ENCODE results near the gene PIGL. TPM values are rescaled to one million over a fixed set of nuclear protein-coding genes. Genes with fewer than 3 reads are reported as not detected.

The PIGL gene
- total RNA-seq, 1 experiment from 2014 or later = 59.2 TPM

- Histone ChIP-seq H3K9me2 (ENCODE audit: insufficient read depth) (no peaks in the 10 kb centered on the region), H3K79me2 (ENCODE audit: low read depth) (no peaks in the 10 kb centered on the region), H2AFZ (no peak overlapping the region), H3K9me3 (ENCODE audit: insufficient read depth, low read depth) (no peaks in the 10 kb centered on the region), H3F3A (ENCODE audit: insufficient read depth, low read depth) (no peaks in the 10 kb centered on the region), H3K27ac (no peak overlapping the region), H3K27me3 (ENCODE audit: insufficient read depth, low read depth) (no peaks in the 10 kb centered on the region), H3K4me2 (no peak overlapping the region), H3K4me3 (no peak overlapping the region), H3K4me1 (replicated peaks; ENCODE audit: insufficient read depth) (no peaks in the 10 kb centered on the region), H3K36me3 (ENCODE audit: low read depth) (no peaks in the 10 kb centered on the region), H4K20me1 (ENCODE audit: insufficient read depth) (no peaks in the 10 kb centered on the region)
- intact Hi-C loops (cut with micrococcal nuclease; ENCODE audit: unreplicated experiment) = no loop called here
- DNase-seq = no peak
- ChIA-PET CTCF (no interaction called here), POLR2A (ENCODE audit: unreplicated experiment) (interaction anchor here (0.6 kb wide), 1 partner anchor 1259 kb away, joined by 4 read pairs; no protein-coding TSS in a partner anchor)
- TF ChIP-seq CTCF (conservative IDR thresholded peaks at IDR 0.05) (no peak), EZH2 (IDR thresholded peaks at IDR 0.05; ENCODE audit: low read depth) (no peak)
- no TSS peak for BruUV-seq (replicated peaks)
Measured at GRCh38 chr17:16301963-16302855, 85.2 kb downstream of the PIGL start.

GRCh38 chr17:16302856-16303255 lies 85.8 kb downstream of the PIGL start:
- DNase-seq = no peak
- H3K4me2 ChIP-seq = no peak overlapping the region
- no peak overlapping the region for H3K27ac ChIP-seq
- no TSS peak for BruUV-seq (replicated peaks)
- H3K4me1 ChIP-seq (replicated peaks; ENCODE audit: insufficient read depth) = no peaks in the 10 kb centered on the region
- no peaks in the 10 kb centered on the region for H3K9me3 ChIP-seq (ENCODE audit: insufficient read depth, low read depth)
- H2AFZ ChIP-seq = no peak overlapping the region
- no peak overlapping the region for H3K4me3 ChIP-seq
- intact Hi-C loops (cut with micrococcal nuclease; ENCODE audit: unreplicated experiment) = no loop called here
- TF ChIP-seq EZH2 (IDR thresholded peaks at IDR 0.05; ENCODE audit: low read depth) (no peak), CTCF (conservative IDR thresholded peaks at IDR 0.05) (no peak)
- H3F3A ChIP-seq (ENCODE audit: insufficient read depth, low read depth) = no peaks in the 10 kb centered on the region
- POLR2A ChIA-PET (ENCODE audit: unreplicated experiment) = interaction anchor here (0.7 kb wide), 2 partner anchors 15 to 78 kb away, joined by 3 to 4 read pairs; no protein-coding TSS in a partner anchor
- CTCF ChIA-PET = no interaction called here
- no peaks in the 10 kb centered on the region for H3K79me2 ChIP-seq (ENCODE audit: low read depth)
- no peaks in the 10 kb centered on the region for H3K36me3 ChIP-seq (ENCODE audit: low read depth)
- no peaks in the 10 kb centered on the region for H4K20me1 ChIP-seq (ENCODE audit: insufficient read depth)
- no peaks in the 10 kb centered on the region for H3K9me2 ChIP-seq (ENCODE audit: insufficient read depth)
- H3K27me3 ChIP-seq (ENCODE audit: insufficient read depth, low read depth) = no peaks in the 10 kb centered on the region

- DNase-seq = peak in 1 of 2 experiments; percentile 10
- Histone ChIP-seq H3K9me2 (ENCODE audit: insufficient read depth) (no peaks in the 10 kb centered on the region), H3K27ac (no peak overlapping the region), H3K36me3 (ENCODE audit: low read depth) (no peaks in the 10 kb centered on the region), H3F3A (ENCODE audit: insufficient read depth, low read depth) (no peaks in the 10 kb centered on the region), H3K79me2 (ENCODE audit: low read depth) (no peaks in the 10 kb centered on the region), H4K20me1 (ENCODE audit: insufficient read depth) (no peaks in the 10 kb centered on the region), H2AFZ (no peak overlapping the region), H3K4me2 (no peak overlapping the region), H3K9me3 (ENCODE audit: insufficient read depth, low read depth) (no peaks in the 10 kb centered on the region), H3K4me3 (no peak overlapping the region), H3K4me1 (replicated peaks; ENCODE audit: insufficient read depth) (no peaks in the 10 kb centered on the region), H3K27me3 (ENCODE audit: insufficient read depth, low read depth) (no peaks in the 10 kb centered on the region)
- no TSS peak for BruUV-seq (replicated peaks)
- intact Hi-C loops (cut with micrococcal nuclease; ENCODE audit: unreplicated experiment) = no loop called here
- POLR2A ChIA-PET (ENCODE audit: unreplicated experiment) = interaction anchor here (0.6 kb wide), 1 partner anchor 284 kb away, joined by 6 read pairs; no protein-coding TSS in a partner anchor
- CTCF ChIA-PET = no interaction called here
- TF ChIP-seq EZH2 (IDR thresholded peaks at IDR 0.05; ENCODE audit: low read depth) (no peak), CTCF (conservative IDR thresholded peaks at IDR 0.05) (peak; percentile 50; the same call in 1 of the 2 replicates)
Measured at GRCh38 chr17:16304830-16305229, 87.8 kb downstream of the PIGL start.

All from PC-9 (cell line).